Activated T-helper 2 cell treated with anti-CD3 and anti-CD28 coated beads, Interferon-gamma antibody, Interleukin-2, Interleukin-4, amounts not matched to agents 10 μg/mL and 5 μg/mL and 100 μg/mL, durations not matched to agents 14 hours and 24 hours and 36 hours (primary cell): ENCODE data around the gene MSANTD3. TPM values are rescaled to one million over a fixed set of nuclear protein-coding genes. Genes with fewer than 3 reads are reported as not detected.

ENCODE experiments used
- DNase-seq: peaks from one replicate; pipeline ENCODE4 v3.0.0; 2021; ENCODE audit warnings: low spot score
- H3K27ac Mint-ChIP-seq: one replicate; pipeline ENCODE4 v1.8.0; 2021; ENCODE audit warnings: mixed read lengths
- H3K27me3 Mint-ChIP-seq: one replicate; pipeline ENCODE4 v1.8.0; 2021; ENCODE audit warnings: low read depth, mixed read lengths
- H3K36me3 Mint-ChIP-seq: one replicate; pipeline ENCODE4 v1.8.0; 2021; ENCODE audit warnings: low read depth, mixed read lengths
- H3K4me1 Mint-ChIP-seq: one replicate; pipeline ENCODE4 v1.8.0; 2021; ENCODE audit warnings: low read depth, mixed read lengths
- H3K4me3 Mint-ChIP-seq: one replicate; pipeline ENCODE4 v1.8.0; 2021; ENCODE audit warnings: low read depth, mild to moderate bottlenecking, moderate library complexity, mixed read lengths
- H3K9me3 Mint-ChIP-seq: one replicate; pipeline ENCODE4 v1.8.0; 2021; ENCODE audit warnings: mixed read lengths
- intact Hi-C: fragments of 100-400 bp; cut with micrococcal nuclease; formaldehyde crosslinking; loops from one replicate; pipeline ENCODE4 v1.15.1; 2023
- total RNA-seq: library from RNA; stranded (reverse); gene quantifications from 2 replicates; pipeline ENCODE4 v1.2.3, GENCODE V29; 2022

MSANTD3 gene
- total RNA-seq, 1 donor from 2014 or later = 17.6 TPM

- Mint-ChIP-seq H3K4me3 (no peak overlapping the region), H3K4me1 (peaks cover 8% of the 10 kb centered on the region), H3K36me3 (no peaks in the 10 kb centered on the region), H3K9me3 (no peaks in the 10 kb centered on the region), H3K27me3 (peaks cover 41% of the 10 kb centered on the region), H3K27ac (no peak overlapping the region)
- intact Hi-C loops = no loop called here
- no peak for DNase-seq
Observed at GRCh38 chr9:100477241-100477640, 50.3 kb downstream of the MSANTD3 start.

- intact Hi-C loops = no loop called here
- Mint-ChIP-seq H3K27ac (no peak overlapping the region), H3K4me3 (no peak overlapping the region), H3K9me3 (no peaks in the 10 kb centered on the region), H3K36me3 (no peaks in the 10 kb centered on the region), H3K27me3 (peaks cover 40% of the 10 kb centered on the region), H3K4me1 (peaks cover 4% of the 10 kb centered on the region)
- DNase-seq = no peak
Observed at GRCh38 chr9:100478192-100478591, 51.2 kb downstream of the MSANTD3 start.

GRCh38 chr9:100479820-100480219 is 52.9 kb downstream of the MSANTD3 start:
- Mint-ChIP-seq H3K4me1 (no peaks in the 10 kb centered on the region), H3K27ac (no peak overlapping the region), H3K4me3 (no peak overlapping the region), H3K27me3 (peaks cover 32% of the 10 kb centered on the region), H3K9me3 (no peaks in the 10 kb centered on the region), H3K36me3 (no peaks in the 10 kb centered on the region)
- intact Hi-C loops = no loop called here
- no peak for DNase-seq

GRCh38 chr9:100485196-100485595 is 58.3 kb downstream of the MSANTD3 start:
- H3K27ac Mint-ChIP-seq = no peak overlapping the region
- no peak overlapping the region for H3K4me3 Mint-ChIP-seq
- peaks cover 13% of the 10 kb centered on the region for H3K27me3 Mint-ChIP-seq
- DNase-seq = no peak
- no peaks in the 10 kb centered on the region for H3K9me3 Mint-ChIP-seq
- H3K4me1 Mint-ChIP-seq = no peaks in the 10 kb centered on the region
- H3K36me3 Mint-ChIP-seq = no peaks in the 10 kb centered on the region
- intact Hi-C loops = no loop called here

GRCh38 chr9:100486479-100487176 is 59.7 kb downstream of the MSANTD3 start:
- no peaks in the 10 kb centered on the region for H3K36me3 Mint-ChIP-seq
- DNase-seq = no peak
- intact Hi-C loops = no loop called here
- no peak overlapping the region for H3K4me3 Mint-ChIP-seq
- peaks cover 3% of the 10 kb centered on the region for H3K27me3 Mint-ChIP-seq
- no peaks in the 10 kb centered on the region for H3K9me3 Mint-ChIP-seq
- no peak overlapping the region for H3K27ac Mint-ChIP-seq
- H3K4me1 Mint-ChIP-seq = no peaks in the 10 kb centered on the region

- Mint-ChIP-seq H3K9me3 (no peaks in the 10 kb centered on the region), H3K27me3 (no peaks in the 10 kb centered on the region), H3K27ac (no peak overlapping the region), H3K4me1 (no peaks in the 10 kb centered on the region), H3K36me3 (no peaks in the 10 kb centered on the region), H3K4me3 (no peak overlapping the region)
- no peak for DNase-seq
- intact Hi-C loops = no loop called here
Observed at GRCh38 chr9:100488177-100488576, 61.2 kb downstream of the MSANTD3 start.

GRCh38 chr9:100489836-100490235 is 62.9 kb downstream of the MSANTD3 start:
- intact Hi-C loops = no loop called here
- H3K27me3 Mint-ChIP-seq = no peaks in the 10 kb centered on the region
- no peaks in the 10 kb centered on the region for H3K4me1 Mint-ChIP-seq
- no peaks in the 10 kb centered on the region for H3K36me3 Mint-ChIP-seq
- H3K9me3 Mint-ChIP-seq = no peaks in the 10 kb centered on the region
- no peak for DNase-seq
- H3K4me3 Mint-ChIP-seq = no peak overlapping the region
- H3K27ac Mint-ChIP-seq = no peak overlapping the region

- H3K27me3 Mint-ChIP-seq = no peaks in the 10 kb centered on the region
- H3K4me3 Mint-ChIP-seq = no peak overlapping the region
- intact Hi-C loops = no loop called here
- H3K27ac Mint-ChIP-seq = no peak overlapping the region
- H3K36me3 Mint-ChIP-seq = no peaks in the 10 kb centered on the region
- no peaks in the 10 kb centered on the region for H3K9me3 Mint-ChIP-seq
- H3K4me1 Mint-ChIP-seq = no peaks in the 10 kb centered on the region
- DNase-seq = no peak
Observed at GRCh38 chr9:100492952-100493351, 66.0 kb downstream of the MSANTD3 start.

GRCh38 chr9:100498592-100498991 is 71.6 kb downstream of the MSANTD3 start:
- peaks cover 3% of the 10 kb centered on the region for H3K27me3 Mint-ChIP-seq
- H3K4me3 Mint-ChIP-seq = no peak overlapping the region
- H3K27ac Mint-ChIP-seq = no peak overlapping the region
- H3K36me3 Mint-ChIP-seq = no peaks in the 10 kb centered on the region
- no peaks in the 10 kb centered on the region for H3K4me1 Mint-ChIP-seq
- DNase-seq = no peak
- no peaks in the 10 kb centered on the region for H3K9me3 Mint-ChIP-seq
- intact Hi-C loops = no loop called here

GRCh38 chr9:100499460-100499859 is 72.5 kb downstream of the MSANTD3 start:
- H3K27ac Mint-ChIP-seq = no peak overlapping the region
- no peaks in the 10 kb centered on the region for H3K36me3 Mint-ChIP-seq
- no peaks in the 10 kb centered on the region for H3K4me1 Mint-ChIP-seq
- peaks cover 3% of the 10 kb centered on the region for H3K27me3 Mint-ChIP-seq
- intact Hi-C loops = no loop called here
- H3K9me3 Mint-ChIP-seq = no peaks in the 10 kb centered on the region
- DNase-seq = no peak
- no peak overlapping the region for H3K4me3 Mint-ChIP-seq

GRCh38 chr9:100499866-100500265 is 72.9 kb downstream of the MSANTD3 start:
- no peak overlapping the region for H3K27ac Mint-ChIP-seq
- H3K4me3 Mint-ChIP-seq = no peak overlapping the region
- no peaks in the 10 kb centered on the region for H3K4me1 Mint-ChIP-seq
- DNase-seq = no peak
- intact Hi-C loops = no loop called here
- no peaks in the 10 kb centered on the region for H3K36me3 Mint-ChIP-seq
- H3K9me3 Mint-ChIP-seq = no peaks in the 10 kb centered on the region
- H3K27me3 Mint-ChIP-seq = peaks cover 3% of the 10 kb centered on the region
